Activated CD4-positive, alpha-beta T cell treated with anti-CD3 and anti-CD28 coated beads for 4 hours (primary cell): Measurements from ENCODE around the gene LRP6.
"Not testable (repeated sequence)": the region's sequence is repeated elsewhere in the genome, so short reads cannot be mapped to it uniquely, and the experiment has no call there.

Experiments
- DNase-seq, 2 donors: peaks; one replicate each; pipeline ENCODE4 v3.0.0-alpha.2; 2020

The LRP6 gene

GRCh38 chr12:12265571-12266388, 1.1 kb downstream of the LRP6 start:
- DNase-seq: no peak

- no peak for DNase-seq
These were observed 1.8 kb downstream of the LRP6 start for GRCh38 chr12:12265035-12265434.

GRCh38 chr12:12263909-12264308, 2.9 kb downstream of the LRP6 start:
- DNase-seq: no peak

GRCh38 chr12:12256291-12256757, 10.5 kb downstream of the LRP6 start:
- not testable (repeated sequence) for DNase-seq

GRCh38 chr12:12254553-12254952, 12.3 kb downstream of the LRP6 start:
- no peak for DNase-seq

GRCh38 chr12:12249216-12250050, 17.4 kb downstream of the LRP6 start:
- no peak for DNase-seq

GRCh38 chr12:12247584-12247983, 19.3 kb downstream of the LRP6 start:
- no peak for DNase-seq

GRCh38 chr12:12244341-12244740, 22.5 kb downstream of the LRP6 start:
- no peak for DNase-seq

- no peak for DNase-seq
These were observed 26.0 kb downstream of the LRP6 start for GRCh38 chr12:12240662-12241340.

- DNase-seq: no peak
These were observed 27.7 kb downstream of the LRP6 start for GRCh38 chr12:12239127-12239526.

- no peak for DNase-seq
These were observed 28.2 kb downstream of the LRP6 start for GRCh38 chr12:12238605-12239004.

- DNase-seq: no peak
These were observed 29.9 kb downstream of the LRP6 start for GRCh38 chr12:12236896-12237295.

- DNase-seq: no peak
These were observed 36.6 kb downstream of the LRP6 start for GRCh38 chr12:12230275-12230674.

GRCh38 chr12:12229556-12230092, 37.2 kb downstream of the LRP6 start:
- no peak for DNase-seq

- DNase-seq: no peak
These were observed 38.4 kb downstream of the LRP6 start for GRCh38 chr12:12228402-12228801.

- no peak for DNase-seq
These were observed 40.7 kb downstream of the LRP6 start for GRCh38 chr12:12226187-12226586.

GRCh38 chr12:12224240-12224940, 42.5 kb downstream of the LRP6 start:
- no peak for DNase-seq

GRCh38 chr12:12221560-12221959, 45.3 kb downstream of the LRP6 start:
- DNase-seq: no peak

- DNase-seq: no peak
These were observed 47.2 kb downstream of the LRP6 start for GRCh38 chr12:12219664-12220063.

- no peak for DNase-seq
These were observed 49.9 kb downstream of the LRP6 start for GRCh38 chr12:12217018-12217359.

- no peak for DNase-seq
These were observed 50.4 kb downstream of the LRP6 start for GRCh38 chr12:12216349-12217017.

GRCh38 chr12:12214635-12215131, 52.2 kb downstream of the LRP6 start:
- DNase-seq: no peak
